Neural progenitor cell (in vitro differentiated cells): ENCODE data around the gene ARHGAP28. TPM values are rescaled to one million over a fixed set of nuclear protein-coding genes. Genes with fewer than 3 reads are reported as not detected.

ENCODE experiments used
- DNase-seq: peaks from one replicate; pipeline ENCODE4 v3.0.0-alpha.2; 2016; ENCODE audit warnings: low spot score
- H2AFZ ChIP-seq: fragments of 200-600 bp; sonication (generic); replicated peaks from 2 replicates; pipeline ENCODE4 v1.6.1; 2016; ENCODE audit warnings: antibody characterized with exemption
- H3F3A ChIP-seq: fragments of 200-600 bp; sonication (generic); 2 replicates; pipeline ENCODE4 v1.6.1; 2016; ENCODE audit warnings: antibody characterized with exemption, low read depth
- H3K27ac ChIP-seq: fragments of 200-600 bp; sonication (generic); 2 replicates; pipeline ENCODE4 v1.5.1; 2016; ENCODE audit warnings: mild to moderate bottlenecking
- H3K27me3 ChIP-seq: fragments of 200-600 bp; sonication (generic); 2 replicates; pipeline ENCODE4 v1.6.1; 2016; ENCODE audit warnings: mild to moderate bottlenecking, moderate library complexity
- H3K36me3 ChIP-seq: fragments of 200-600 bp; sonication (generic); 2 replicates; pipeline ENCODE4 v1.5.1; 2016
- H3K4me1 ChIP-seq: fragments of 200-600 bp; sonication (generic); 2 replicates; pipeline ENCODE4 v1.6.1; 2016; ENCODE audit warnings: mixed run types
- H3K4me2 ChIP-seq: fragments of 200-600 bp; sonication (generic); 2 replicates; pipeline ENCODE4 v1.6.1; 2016
- H3K4me3 ChIP-seq: fragments of 200-600 bp; sonication (generic); 2 replicates; pipeline ENCODE4 v1.5.1; 2016
- H3K79me2 ChIP-seq: fragments of 200-600 bp; sonication (generic); 2 replicates; pipeline ENCODE4 v1.6.1; 2016; ENCODE audit warnings: low read depth
- H3K9ac ChIP-seq: fragments of 200-600 bp; sonication (generic); 2 replicates; pipeline ENCODE4 v1.6.1; 2016
- H3K9me3 ChIP-seq: fragments of 200-600 bp; sonication (generic); 2 replicates; pipeline ENCODE4 v1.5.1; 2016; ENCODE audit warnings: low read depth
- H4K20me1 ChIP-seq: fragments of 200-600 bp; sonication (generic); 2 replicates; pipeline ENCODE4 v1.6.1; 2016; ENCODE audit warnings: low read depth
- H3K27ac Mint-ChIP-seq: 3 replicates; pipeline ENCODE4 v1.8.0; 2021; ENCODE audit warnings: mixed read lengths
- H3K27me3 Mint-ChIP-seq: 2 replicates; pipeline ENCODE4 v1.8.0; 2022; ENCODE audit warnings: low read depth, mild to moderate bottlenecking, inconsistent platforms, moderate library complexity, mixed read lengths; ENCODE audit not compliant: insufficient read depth
- H3K36me3 Mint-ChIP-seq: 3 replicates; pipeline ENCODE4 v1.8.0; 2021; ENCODE audit warnings: mixed read lengths
- H3K4me1 Mint-ChIP-seq: 3 replicates; pipeline ENCODE4 v1.8.0; 2021; ENCODE audit warnings: mixed read lengths
- H3K4me3 Mint-ChIP-seq: 3 replicates; pipeline ENCODE4 v1.8.0; 2021; ENCODE audit warnings: mild to moderate bottlenecking, moderate library complexity, mixed read lengths
- H3K9me3 Mint-ChIP-seq: 3 replicates; pipeline ENCODE4 v1.8.0; 2020; ENCODE audit warnings: mixed read lengths
- CTCF ChIP-seq: fragments of 200-600 bp; sonication (generic); IDR thresholded peaks from 2 replicates; pipeline ENCODE4 v1.5.1; 2017; ENCODE audit warnings: antibody characterized with exemption, mild to moderate bottlenecking
- EZH2 ChIP-seq: fragments of 200-600 bp; sonication (generic); IDR thresholded peaks from 2 replicates; pipeline ENCODE4 v1.6.1; 2017; ENCODE audit warnings: antibody characterized with exemption, mild to moderate bottlenecking, moderate library complexity
- EZH2phosphoT487 ChIP-seq: fragments of 200-600 bp; sonication (generic); IDR thresholded peaks from 2 replicates; pipeline ENCODE4 v1.6.1; 2017; ENCODE audit warnings: antibody characterized with exemption
- total RNA-seq: library from RNA; depleted of rRNA; stranded (reverse); fragments of >200 nt; gene quantifications from 2 replicates; pipeline ENCODE4 v1.2.3, GENCODE V29; 2015; ENCODE audit warnings: low replicate concordance

The ARHGAP28 gene
- total RNA-seq, 1 donor from 2014 or later = 25.7 TPM

- no peak overlapping the region for H3K4me2 ChIP-seq
- H2AFZ ChIP-seq = no peak overlapping the region
- Mint-ChIP-seq H3K9me3 (no peaks in the 10 kb centered on the region), H3K4me1 (no peaks in the 10 kb centered on the region), H3K27ac (no peak overlapping the region), H3K4me3 (no peak overlapping the region), H3K36me3 (peaks cover 10% of the 10 kb centered on the region), H3K27me3 (no peaks in the 10 kb centered on the region)
- peaks cover 7% of the 10 kb centered on the region for H3K27me3 ChIP-seq
- H3K9ac ChIP-seq = no peak overlapping the region
- H3F3A ChIP-seq = peaks cover 17% of the 10 kb centered on the region
- no peak for DNase-seq
- no peaks in the 10 kb centered on the region for H3K36me3 ChIP-seq
- H3K79me2 ChIP-seq = no peaks in the 10 kb centered on the region
- peaks cover 15% of the 10 kb centered on the region for H3K4me1 ChIP-seq
- no peak overlapping the region for H3K4me3 ChIP-seq
- H3K27ac ChIP-seq = no peak overlapping the region
- H3K9me3 ChIP-seq = no peaks in the 10 kb centered on the region
- peaks cover 3% of the 10 kb centered on the region for H4K20me1 ChIP-seq
- TF ChIP-seq CTCF (no peak), EZH2 (no peak), EZH2phosphoT487 (no peak)
Measured at GRCh38 chr18:6871566-6871965, 142.1 kb downstream of the ARHGAP28 start.

- Histone ChIP-seq H3F3A (peaks cover 17% of the 10 kb centered on the region), H3K9me3 (no peaks in the 10 kb centered on the region), H3K27me3 (peaks cover 7% of the 10 kb centered on the region), H3K4me2 (peak overlapping the region; percentile 51), H3K79me2 (no peaks in the 10 kb centered on the region), H2AFZ (no peak overlapping the region), H4K20me1 (peaks cover 3% of the 10 kb centered on the region), H3K36me3 (no peaks in the 10 kb centered on the region), H3K4me3 (no peak overlapping the region), H3K9ac (no peak overlapping the region), H3K4me1 (peaks cover 13% of the 10 kb centered on the region), H3K27ac (no peak overlapping the region)
- no peaks in the 10 kb centered on the region for H3K4me1 Mint-ChIP-seq
- TF ChIP-seq CTCF (no peak), EZH2phosphoT487 (peak; percentile 92), EZH2 (no peak)
- DNase-seq = peak; percentile 52
- H3K27ac Mint-ChIP-seq = no peak overlapping the region
- no peaks in the 10 kb centered on the region for H3K27me3 Mint-ChIP-seq
- H3K36me3 Mint-ChIP-seq = peaks cover 14% of the 10 kb centered on the region
- no peak overlapping the region for H3K4me3 Mint-ChIP-seq
- no peaks in the 10 kb centered on the region for H3K9me3 Mint-ChIP-seq
Measured at GRCh38 chr18:6873040-6873751, 143.7 kb downstream of the ARHGAP28 start.

- H3K27ac ChIP-seq = no peak overlapping the region
- no peaks in the 10 kb centered on the region for H3K9me3 Mint-ChIP-seq
- peaks cover 14% of the 10 kb centered on the region for H3K36me3 Mint-ChIP-seq
- no peak overlapping the region for H3K4me3 Mint-ChIP-seq
- H3K36me3 ChIP-seq = no peaks in the 10 kb centered on the region
- no peak for TF ChIP-seq EZH2
- TF ChIP-seq CTCF = no peak
- TF ChIP-seq EZH2phosphoT487 = no peak
- H3K4me3 ChIP-seq = no peak overlapping the region
- no peaks in the 10 kb centered on the region for H3K79me2 ChIP-seq
- peaks cover 7% of the 10 kb centered on the region for H4K20me1 ChIP-seq
- DNase-seq = no peak
- H2AFZ ChIP-seq = no peak overlapping the region
- peaks cover 20% of the 10 kb centered on the region for H3K4me1 ChIP-seq
- no peaks in the 10 kb centered on the region for H3K9me3 ChIP-seq
- H3F3A ChIP-seq = peaks cover 25% of the 10 kb centered on the region
- H3K4me2 ChIP-seq = no peak overlapping the region
- no peak overlapping the region for H3K27ac Mint-ChIP-seq
- peaks cover 9% of the 10 kb centered on the region for H3K4me1 Mint-ChIP-seq
- H3K27me3 Mint-ChIP-seq = peaks cover 2% of the 10 kb centered on the region
- peaks cover 7% of the 10 kb centered on the region for H3K27me3 ChIP-seq
- no peak overlapping the region for H3K9ac ChIP-seq
Measured at GRCh38 chr18:6874315-6874714, 144.8 kb downstream of the ARHGAP28 start.
